ENCODE data around the gene GALNT18.
A peak's percentile ranks its signal among the peaks of the same experiment; 100 is the strongest.

Gene GALNT18

GRCh38 chr11:11236498-11237059 is 385.2 kb downstream of the GALNT18 start:
- DNase-seq (ENCODE audit: extremely low read depth, low read depth) = no peak

GRCh38 chr11:11231763-11232162 is 390.0 kb downstream of the GALNT18 start:
- DNase-seq (ENCODE audit: extremely low read depth, low read depth) = no peak
- H3K4me3 ChIP-seq (replicated peaks; ENCODE audit: low read depth, low read length) = no peak overlapping the region
- TF ChIP-seq CTCF (IDR thresholded peaks at IDR 0.05; ENCODE audit: low read depth, low read length, missing control alignments) = no peak

More at GRCh38 chr11:11236498-11237059, 385.2 kb downstream of the GALNT18 start:
- no peak overlapping the region for H3K4me3 ChIP-seq (replicated peaks; ENCODE audit: low read depth, low read length)
- no peak for TF ChIP-seq CTCF (IDR thresholded peaks at IDR 0.05; ENCODE audit: low read depth, low read length, missing control alignments)

GRCh38 chr11:11230802-11231562 is 390.8 kb downstream of the GALNT18 start:
- peak; percentile 54 for TF ChIP-seq CTCF (IDR thresholded peaks at IDR 0.05; ENCODE audit: low read depth, low read length, missing control alignments)
- H3K4me3 ChIP-seq (replicated peaks; ENCODE audit: low read depth, low read length) = no peak overlapping the region
- DNase-seq (ENCODE audit: extremely low read depth, low read depth) = no peak

DNA sequence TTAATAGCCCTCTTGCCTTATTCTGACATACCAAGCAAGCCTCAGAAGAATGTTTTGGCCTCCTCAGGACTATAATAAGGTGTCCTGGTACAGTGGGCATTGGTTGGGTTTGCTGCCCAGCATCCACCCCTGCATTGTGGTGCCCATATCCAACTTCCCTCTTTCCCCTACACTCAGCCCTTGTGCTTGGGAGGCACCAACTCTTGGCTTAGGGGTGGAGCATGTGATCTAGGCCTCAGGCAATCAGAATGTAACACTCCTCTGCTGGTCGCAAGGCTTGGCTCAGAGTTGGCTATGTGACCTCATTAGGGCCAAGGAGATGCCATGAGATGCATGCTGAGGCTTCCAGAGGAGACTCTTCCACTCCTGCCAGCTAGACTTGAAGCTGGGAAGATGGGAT is 391.7 kb downstream of the GALNT18 start:
- DNase-seq (ENCODE audit: extremely low read depth, low read depth) = no peak
- TF ChIP-seq CTCF (IDR thresholded peaks at IDR 0.05; ENCODE audit: low read depth, low read length, missing control alignments) = no peak
- no peak overlapping the region for H3K4me3 ChIP-seq (replicated peaks; ENCODE audit: low read depth, low read length)

DNA sequence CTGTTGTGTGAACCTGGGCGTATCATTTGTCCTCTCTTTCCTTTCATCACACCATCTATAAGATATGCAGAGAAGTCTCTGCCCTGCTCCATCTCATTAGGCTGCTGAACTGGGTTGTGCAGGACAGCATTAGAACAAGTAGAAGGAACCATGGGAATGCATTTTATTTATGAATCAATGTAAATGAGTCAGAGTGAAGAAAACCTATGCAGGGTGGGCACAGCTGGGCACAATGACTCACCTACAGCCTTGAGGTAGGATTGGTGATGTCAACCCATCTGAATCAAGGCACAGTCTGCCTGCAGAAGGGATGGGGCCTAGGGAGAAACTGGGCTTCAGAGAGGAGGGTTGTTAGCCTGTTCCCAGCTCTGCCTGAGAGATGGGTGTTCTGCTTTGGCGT is 392.2 kb downstream of the GALNT18 start:
- TF ChIP-seq CTCF (IDR thresholded peaks at IDR 0.05; ENCODE audit: low read depth, low read length, missing control alignments) = no peak
- H3K4me3 ChIP-seq (replicated peaks; ENCODE audit: low read depth, low read length) = no peak overlapping the region
- DNase-seq (ENCODE audit: extremely low read depth, low read depth) = no peak

- TF ChIP-seq CTCF (IDR thresholded peaks at IDR 0.05; ENCODE audit: low read depth, low read length, missing control alignments) = no peak
- DNase-seq (ENCODE audit: extremely low read depth, low read depth) = no peak
- no peak overlapping the region for H3K4me3 ChIP-seq (replicated peaks; ENCODE audit: low read depth, low read length)
These were observed 394.3 kb downstream of the GALNT18 start for GRCh38 chr11:11227296-11228085.

Measured in HFF-Myc (cell line).